Uterus (tissue), 4 donors: Measurements from ENCODE around the gene DHX8. TPM values are rescaled to one million over a fixed set of nuclear protein-coding genes. Genes with fewer than 3 reads are reported as not detected.

Experiments
- DNase-seq, 2 donors: peaks; one replicate each; pipeline ENCODE4 v3.0.0-alpha.2; 2019 to 2020
- H3K27ac ChIP-seq, 2 donors: fragments of 200-600 bp; sonication (generic); 1 replicate in 1 of 2; 2 replicates in 1 of 2; pipeline ENCODE4 v1.5.1; 2016 to 2018
- H3K27me3 ChIP-seq, 2 donors: fragments of 200-600 bp; sonication (generic); one replicate each; pipeline ENCODE4 v1.5.1; 2018 to 2019; ENCODE audit warnings: control low read depth in 1 of 2
- H3K36me3 ChIP-seq, 2 donors: fragments of 200-600 bp; sonication (generic); one replicate each; pipeline ENCODE4 v1.5.1; 2019; ENCODE audit warnings: control low read depth in 1 of 2
- H3K4me1 ChIP-seq, 2 donors: fragments of 200-600 bp; sonication (generic); one replicate each; pipeline ENCODE4 v1.5.1; 2018 to 2019; ENCODE audit warnings: control low read depth in 1 of 2
- H3K4me3 ChIP-seq, 2 donors: fragments of 200-600 bp; sonication (generic); 1 replicate in 1 of 2; 2 replicates in 1 of 2; pipeline ENCODE4 v1.5.1; 2018 to 2019; ENCODE audit warnings: mild to moderate bottlenecking in 1 of 2
- H3K9me3 ChIP-seq, 2 donors: fragments of 200-600 bp; sonication (generic); one replicate each; pipeline ENCODE4 v1.5.1; 2019; ENCODE audit warnings: control low read depth in 1 of 2
- POLR2A ChIP-seq, 2 donors: fragments of 450-650 bp; IDR thresholded peaks; one replicate each; pipeline ENCODE4 v1.6.1; 2016; ENCODE audit warnings: antibody characterized with exemption in 2 of 2, mild to moderate bottlenecking in 1 of 2, moderate library complexity in 1 of 2
- intact Hi-C: fragments of 100-400 bp; cut with DNase I; formaldehyde crosslinking; loops from one replicate; pipeline ENCODE4 v1.15.1; 2023; ENCODE audit warnings: low total_unique reads
- microRNA counts, 2 donors: library from miRNA; unstranded; fragments of <30 nt; microRNA quantifications; one replicate each; lab custom pipeline; 2016 to 2017
- small RNA-seq: library from RNA; depleted of rRNA; stranded (forward); fragments of <200 nt; gene quantifications from one replicate; pipeline ENCODE3, GENCODE V24; 2016
- total RNA-seq, 4 donors: library from RNA; depleted of rRNA in 3 of 4; stranded (reverse); fragments of >200 nt in 3 of 4; gene quantifications; one replicate each; pipeline versions ENCODE4 v1.1.0 to v1.2.4, GENCODE V29; 2014 to 2023
- TF ChIP-seq, protein P1 (sequence below), 4 experiments: fragments of 200-600 bp in 2 of 4; fragments of 450-650 bp in 2 of 4; sonication (generic) in 2 of 4; IDR thresholded peaks; one replicate each; pipeline ENCODE4 v1.5.1; 2016 to 2019; ENCODE audit warnings: antibody characterized with exemption in 4 of 4, mild to moderate bottlenecking in 2 of 4, moderate library complexity in 1 of 4
- donor health status: DM: yes; HTN: yes; CAD: no.

DHX8 gene
- total RNA-seq, 4 donors from 2014 or later = 8.5 to 54.6 (median 32.0) TPM

DNA sequence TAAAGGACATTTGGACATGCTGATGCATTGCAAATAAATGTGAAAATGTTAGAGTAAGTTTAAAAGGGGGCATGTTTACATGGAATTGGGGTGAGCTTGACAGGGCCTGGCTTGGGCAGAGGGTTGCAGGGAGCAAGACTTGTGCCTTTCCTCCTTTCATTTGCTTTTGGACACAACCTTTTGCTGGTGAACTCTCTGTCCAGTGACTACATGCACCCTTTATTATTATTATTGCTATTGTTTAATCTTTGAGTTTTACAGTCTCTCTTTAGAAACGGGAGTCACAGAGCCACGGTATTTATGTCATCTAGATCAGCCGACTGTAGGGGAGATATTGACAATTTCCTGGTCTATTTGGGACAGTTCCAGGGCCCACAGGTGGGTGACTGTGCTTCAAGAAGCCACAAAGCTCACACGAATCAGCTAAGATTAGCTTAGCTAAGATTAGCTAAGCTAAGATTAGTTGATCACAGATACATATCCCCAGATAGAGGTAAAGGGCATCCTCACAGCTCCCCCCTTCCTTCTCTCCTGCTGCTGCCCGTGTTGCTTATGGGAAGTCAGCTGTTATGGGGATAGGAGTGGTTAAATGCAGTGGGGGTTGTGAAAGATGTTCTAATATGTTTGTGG, 91.2 kb downstream of the DHX8 start:
- H3K27ac ChIP-seq = no peak overlapping the region
- no peaks in the 10 kb centered on the region for H3K9me3 ChIP-seq
- DNase-seq = no peak
- TF ChIP-seq, protein P1, sequence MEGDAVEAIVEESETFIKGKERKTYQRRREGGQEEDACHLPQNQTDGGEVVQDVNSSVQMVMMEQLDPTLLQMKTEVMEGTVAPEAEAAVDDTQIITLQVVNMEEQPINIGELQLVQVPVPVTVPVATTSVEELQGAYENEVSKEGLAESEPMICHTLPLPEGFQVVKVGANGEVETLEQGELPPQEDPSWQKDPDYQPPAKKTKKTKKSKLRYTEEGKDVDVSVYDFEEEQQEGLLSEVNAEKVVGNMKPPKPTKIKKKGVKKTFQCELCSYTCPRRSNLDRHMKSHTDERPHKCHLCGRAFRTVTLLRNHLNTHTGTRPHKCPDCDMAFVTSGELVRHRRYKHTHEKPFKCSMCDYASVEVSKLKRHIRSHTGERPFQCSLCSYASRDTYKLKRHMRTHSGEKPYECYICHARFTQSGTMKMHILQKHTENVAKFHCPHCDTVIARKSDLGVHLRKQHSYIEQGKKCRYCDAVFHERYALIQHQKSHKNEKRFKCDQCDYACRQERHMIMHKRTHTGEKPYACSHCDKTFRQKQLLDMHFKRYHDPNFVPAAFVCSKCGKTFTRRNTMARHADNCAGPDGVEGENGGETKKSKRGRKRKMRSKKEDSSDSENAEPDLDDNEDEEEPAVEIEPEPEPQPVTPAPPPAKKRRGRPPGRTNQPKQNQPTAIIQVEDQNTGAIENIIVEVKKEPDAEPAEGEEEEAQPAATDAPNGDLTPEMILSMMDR (IDR thresholded peaks at IDR 0.05) = no peak
- TF ChIP-seq POLR2A (IDR thresholded peaks at IDR 0.05) = no peak
- H3K4me1 ChIP-seq = peaks cover 0 to 4% of the 10 kb centered on the region in 2 donors
- no peak overlapping the region for H3K4me3 ChIP-seq
- no peaks in the 10 kb centered on the region for H3K36me3 ChIP-seq
- intact Hi-C loops = loop anchor here (10.0 kb wide), 1 partner anchor 180 kb away; the partner anchor contains the start of gene SOST
- no peaks in the 10 kb centered on the region for H3K27me3 ChIP-seq

MicroRNAs encoded within 50 kb of the gene (microRNA counts, 767-probe panel; counts per million panel counts)
- microRNA hsa-miR-2117 (lab: Ali Mortazavi, UCI) = 0 counts per million in 2 donors

Small RNA genes within 50 kb of the gene (small RNA-seq; reads per million reads assigned to genes)
- gene RNU6-406P (not detected), gene RNU6-971P (not detected)

Other genes with a start within 250 kb of the DHX8 start
- gene RNU2-1, start 250.0 kb upstream of the DHX8 start, total RNA-seq = 1,000 to 10,000 TPM in 1 of 4 donors, not detected in 3; 2,193 TPM
- 10 to 100 TPM; 19.1 to 33.2 (median 25.7) TPM for gene ARL4D, start 85.0 kb upstream of the DHX8 start, total RNA-seq
- 1 to 10 TPM in 2 of 4 donors, under 1 TPM in 1, not detected in 1; 0.51 to 2.8 (median 2.1) TPM for gene ETV4, start 62.4 kb downstream of the DHX8 start, total RNA-seq
- 10 to 100 TPM in 3 of 4 donors, 1 to 10 TPM in 1; 6.9 to 24.3 (median 14.0) TPM for gene MEOX1, start 177.9 kb downstream of the DHX8 start, total RNA-seq